ENCODE results near the gene SPAG9.

DNA sequence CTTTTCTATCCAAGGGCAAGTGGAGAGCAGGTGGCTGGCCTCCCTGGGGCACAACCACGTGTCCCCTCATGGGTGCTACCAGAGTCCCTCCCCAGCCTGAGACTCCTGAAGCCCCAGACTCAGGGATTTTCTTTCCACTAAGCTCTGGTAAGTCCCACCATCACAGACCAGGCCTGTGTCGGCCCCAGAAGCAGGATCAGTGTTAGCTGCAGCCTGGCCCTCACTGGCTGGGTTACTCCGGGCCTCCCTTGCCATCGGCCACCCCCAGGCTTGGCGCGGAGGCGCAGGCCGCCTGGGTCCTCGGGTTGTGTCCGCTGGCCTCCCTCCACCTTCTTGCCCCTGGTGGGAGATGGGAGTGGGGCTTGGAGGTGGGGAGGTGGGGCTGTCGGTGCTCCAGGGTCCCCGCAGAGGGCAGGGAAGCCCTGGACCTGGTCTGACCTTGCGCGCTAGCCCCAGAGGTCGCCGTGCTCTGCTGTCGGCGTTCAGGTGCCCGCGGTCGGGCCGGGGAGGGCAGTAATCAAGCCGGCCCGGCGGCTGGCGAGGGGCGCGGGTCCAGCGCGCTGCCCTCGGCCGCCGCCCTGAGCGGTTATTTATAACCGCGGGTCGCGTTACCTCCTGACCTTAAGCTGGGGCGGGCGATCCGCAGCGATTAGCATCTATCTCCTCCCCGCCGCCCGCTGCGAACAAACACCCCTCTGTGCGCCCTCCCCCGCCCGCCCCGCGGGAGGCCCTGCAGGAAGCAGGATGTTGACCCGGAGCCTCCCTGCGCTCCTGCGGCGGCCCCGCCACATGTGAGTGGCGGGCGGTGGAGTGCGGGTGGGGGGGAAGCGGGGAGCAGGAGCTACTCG lies 176.4 kb downstream of the SPAG9 start:
- TF ChIP-seq EZH2 (IDR thresholded peaks at IDR 0.05) (no peak), POLR2AphosphoS5 (IDR thresholded peaks at IDR 0.05; ENCODE audit: borderline replicate concordance, low read depth, low read length) (no peak), FOXP2 (optimal IDR thresholded peaks at IDR 0.05; ENCODE audit: control extremely low read depth, extremely low read length, insufficient read depth) (no peak)
